A549 (cell line): ENCODE data around the gene SUSD1. TPM values are rescaled to one million over a fixed set of nuclear protein-coding genes. Genes with fewer than 3 reads are reported as not detected.
A peak's percentile ranks its signal among the peaks of the same experiment; 100 is the strongest.

Experiments used
- ATAC-seq, 2 experiments: fragments of 200-7000 bp in 1 of 2; fragments of >200 bp in 1 of 2; cut with Nextera tagmentation in 1 of 2; cut with Tn5 transposase in 1 of 2; 3 replicates each; pipeline versions ENCODE4 v1.8.0 to v1.9.1; 2018 to 2020; ENCODE audit warnings: mild to moderate bottlenecking in 1 of 2, moderate library complexity in 1 of 2
- CTCF ChIA-PET: fragments of 300-600 bp; sonication (Branson Sonifier 250); formaldehyde crosslinking; extraction: SDS; loops from one replicate; lab custom pipeline; 2021; ENCODE audit warnings: antibody characterized with exemption, inconsistent platforms; lab: Yijun Ruan, JAX
- POLR2A ChIA-PET: fragments of 350-600 bp; formaldehyde crosslinking; extraction: SDS; loops from one replicate; lab custom pipeline; 2021; ENCODE audit warnings: antibody characterized with exemption, inconsistent platforms; lab: Yijun Ruan, JAX
- DNase-seq, 2 experiments: peaks; one replicate each; pipeline versions ENCODE4 v3.0.0 to v3.0.0-alpha.2; 2011 to 2016; ENCODE audit warnings: low read depth in 1 of 2, low spot score in 1 of 2
- FAIRE-seq: peaks from 2 replicates; lab custom pipeline; 2011; peaks lifted over from hg19 to GRCh38; lab: Jason Lieb, UNC
- H3K27ac ChIP-seq, 2 experiments: fragments of >200 bp; sonication (Bioruptor Twin); formaldehyde crosslinking; 3 replicates each; pipeline ENCODE4 v1.5.1; 2016 to 2017
- H3K4me1 ChIP-seq: fragments of >200 bp; sonication (Bioruptor Twin); formaldehyde crosslinking; 3 replicates; pipeline ENCODE4 v1.6.1; 2016
- H3K4me2 ChIP-seq: fragments of >200 bp; sonication (Bioruptor Twin); formaldehyde crosslinking; 3 replicates; pipeline ENCODE4 v1.6.1; 2016
- H3K4me3 ChIP-seq: fragments of >200 bp; sonication (Bioruptor Twin); formaldehyde crosslinking; 3 replicates; pipeline ENCODE4 v1.5.1; 2016
- H3K9me3 ChIP-seq: fragments of >200 bp; sonication (Bioruptor Twin); formaldehyde crosslinking; 3 replicates; pipeline ENCODE4 v1.6.1; 2016
- ATOH8 ChIP-seq: fragments of 250-450 bp; sonication (Bioruptor Pico); IDR thresholded peaks from 2 replicates; pipeline ENCODE4 v1.5.0; 2020; ENCODE audit warnings: low read depth, mild to moderate bottlenecking, moderate library complexity
- BCL3 ChIP-seq: fragments of >200 bp; sonication (Bioruptor Twin); formaldehyde crosslinking; IDR thresholded peaks from 3 replicates; pipeline ENCODE4 v1.6.1; 2016
- BHLHE40 ChIP-seq: IDR thresholded peaks from 2 replicates; pipeline ENCODE4 v1.6.1; 2012; ENCODE audit warnings: low read depth, low read length, inconsistent platforms
- CBX8 ChIP-seq: fragments of 200-600 bp; sonication (generic); IDR thresholded peaks from 2 replicates; pipeline ENCODE4 v1.6.1; 2016
- CHD2 ChIP-seq: fragments of 150-350 bp; IDR thresholded peaks from 2 replicates; pipeline ENCODE4 v1.6.1; 2014; ENCODE audit warnings: low read length; ENCODE audit not compliant: partially characterized antibody
- CTCF ChIP-seq: fragments of >200 bp; sonication (Bioruptor Twin); formaldehyde crosslinking; IDR thresholded peaks from 3 replicates; pipeline ENCODE4 v1.5.1; 2016
- EHF ChIP-seq: fragments of 250-450 bp; sonication (Bioruptor Pico); IDR thresholded peaks from 2 replicates; pipeline ENCODE4 v1.5.0; 2020; ENCODE audit warnings: mild to moderate bottlenecking
- ELK1 ChIP-seq: fragments of 150-350 bp; IDR thresholded peaks from 2 replicates; pipeline ENCODE4 v1.6.1; 2014; ENCODE audit warnings: low read depth, mild to moderate bottlenecking, low read length
- EP300 ChIP-seq, 2 experiments: fragments of >200 bp; sonication (Bioruptor Twin); formaldehyde crosslinking; IDR thresholded peaks; 2 replicates in 1 of 2; 3 replicates in 1 of 2; pipeline ENCODE4 v1.6.1; 2016 to 2017
- FOSB ChIP-seq: fragments of 250-450 bp; sonication (Bioruptor Pico); IDR thresholded peaks from 2 replicates; pipeline ENCODE4 v1.5.0; 2020; ENCODE audit warnings: mild to moderate bottlenecking, moderate library complexity
- FOSL2 ChIP-seq, 2 experiments: fragments of 450-650 bp in 1 of 2; fragments of >200 bp in 1 of 2; sonication (Bioruptor Twin) in 1 of 2; formaldehyde crosslinking; IDR thresholded peaks; 2 replicates each; pipeline versions ENCODE4 v1.5.0 to v1.6.1; 2016 to 2020; ENCODE audit warnings: mild to moderate bottlenecking in 1 of 2, moderate library complexity in 1 of 2
- FOXS1 ChIP-seq: fragments of 250-450 bp; sonication (Bioruptor Pico); IDR thresholded peaks from 2 replicates; pipeline ENCODE4 v1.5.0; 2020; ENCODE audit warnings: mild to moderate bottlenecking, moderate library complexity
- GATA3 ChIP-seq: IDR thresholded peaks from 2 replicates; pipeline ENCODE4 v1.6.1; 2012; ENCODE audit warnings: borderline replicate concordance
- HES2 ChIP-seq: fragments of >200 bp; sonication (Bioruptor Twin); formaldehyde crosslinking; IDR thresholded peaks from 2 replicates; pipeline ENCODE4 v1.6.1; 2016
- HMGXB4 ChIP-seq: fragments of 250-450 bp; sonication (Bioruptor Pico); IDR thresholded peaks from 2 replicates; pipeline ENCODE4 v1.5.0; 2021; ENCODE audit warnings: mild to moderate bottlenecking, moderate library complexity, borderline replicate concordance
- JUN ChIP-seq, 2 experiments: fragments of >200 bp; sonication (Bioruptor Twin); formaldehyde crosslinking; IDR thresholded peaks; 2 replicates in 1 of 2; 3 replicates in 1 of 2; pipeline ENCODE4 v1.6.1; 2016 to 2017
- JUNB ChIP-seq: fragments of >200 bp; sonication (Bioruptor Twin); formaldehyde crosslinking; IDR thresholded peaks from 2 replicates; pipeline ENCODE4 v1.6.1; 2016
- KDM1A ChIP-seq: fragments of 200-600 bp; sonication (generic); IDR thresholded peaks from 2 replicates; pipeline ENCODE4 v1.6.1; 2016; ENCODE audit warnings: low read depth, mild to moderate bottlenecking
- KDM5A ChIP-seq: fragments of 200-600 bp; sonication (generic); IDR thresholded peaks from 2 replicates; pipeline ENCODE4 v1.6.1; 2016; ENCODE audit warnings: antibody characterized with exemption, mild to moderate bottlenecking
- MAX ChIP-seq: IDR thresholded peaks from 2 replicates; pipeline ENCODE4 v1.6.1; 2012
- MAZ ChIP-seq: fragments of 150-350 bp; IDR thresholded peaks from 2 replicates; pipeline ENCODE4 v1.6.1; 2014; ENCODE audit warnings: antibody characterized with exemption, low read depth, low read length, borderline replicate concordance
- NR3C1 ChIP-seq: fragments of >200 bp; sonication (Bioruptor Twin); formaldehyde crosslinking; IDR thresholded peaks from 3 replicates; pipeline ENCODE4 v1.6.1; 2017
- POLR2A ChIP-seq: IDR thresholded peaks from 2 replicates; pipeline ENCODE4 v1.6.1; 2012; ENCODE audit warnings: mild to moderate bottlenecking, low read length
- POLR2AphosphoS2 ChIP-seq: conservative IDR thresholded peaks from 2 replicates; pipeline ENCODE4 v1.6.1; 2012; ENCODE audit warnings: low read length, improper control_type of control experiment, inconsistent platforms
- RARB ChIP-seq: fragments of 250-450 bp; sonication (Bioruptor Pico); IDR thresholded peaks from 2 replicates; pipeline ENCODE4 v1.8.0; 2021; ENCODE audit warnings: mild to moderate bottlenecking, moderate library complexity
- RCOR1 ChIP-seq: fragments of 150-350 bp; IDR thresholded peaks from 2 replicates; pipeline ENCODE4 v1.6.1; 2014; ENCODE audit warnings: antibody characterized with exemption, low read length, low read depth
- TFCP2L1 ChIP-seq: fragments of 250-450 bp; sonication (Bioruptor Pico); IDR thresholded peaks from 2 replicates; pipeline ENCODE4 v1.5.0; 2021; ENCODE audit warnings: mild to moderate bottlenecking
- TP53 ChIP-seq: fragments of 250-450 bp; sonication (Bioruptor Pico); IDR thresholded peaks from 2 replicates; pipeline ENCODE4 v1.5.0; 2021; ENCODE audit warnings: mild to moderate bottlenecking, moderate library complexity
- USF2 ChIP-seq: fragments of 450-650 bp; IDR thresholded peaks from 2 replicates; pipeline ENCODE4 v1.6.1; 2014; ENCODE audit warnings: antibody characterized with exemption
- ZC3H11A ChIP-seq: fragments of 450-650 bp; IDR thresholded peaks from 2 replicates; pipeline ENCODE4 v1.6.1; 2014; ENCODE audit warnings: antibody characterized with exemption, mild to moderate bottlenecking
- ZFP36 ChIP-seq: fragments of 450-650 bp; IDR thresholded peaks from 2 replicates; pipeline ENCODE4 v1.6.1; 2014; ENCODE audit warnings: borderline replicate concordance; ENCODE audit not compliant: partially characterized antibody
- ZSCAN20 ChIP-seq: fragments of 250-450 bp; sonication (Bioruptor Pico); IDR thresholded peaks from 2 replicates; pipeline ENCODE4 v1.8.0; 2022; ENCODE audit warnings: mild to moderate bottlenecking, moderate library complexity
- WGBS: methylation state at CpG from one replicate; pipeline ENCODE4 v1.1.6; 2017; ENCODE audit errors: missing lambda C conversion rate; 5-methylcytosine and 5-hydroxymethylcytosine counted together
- polyA plus RNA-seq, 4 experiments: library from polyadenylated mRNA; depleted of rRNA in 3 of 4; stranded (reverse); fragments of >200 nt; fragmentation: RNase III in 1 of 4; extraction: RNeasy Plus Mini Kit Qiagen cat#74134 plus additional on column Dnase treatment in 1 of 4; gene quantifications; 2 replicates in 3 of 4; 3 replicates in 1 of 4; pipeline ENCODE4 v1.2.3, GENCODE V29; 2011 to 2017

SUSD1 gene
- polyA plus RNA-seq, 2 of the 4 experiments (the other 2 are of a cell fraction), result 15.7 to 18.6 TPM

GRCh38 chr9:112012026-112012902 is 162.8 kb downstream of the SUSD1 start:
- ChIA-PET CTCF (interaction anchor here (0.6 to 3.7 kb wide), 14 partner anchors 9 to 414 kb away, joined by 3 to 20 read pairs (median 4); no protein-coding TSS in a partner anchor), POLR2A (interaction anchor here (0.5 to 2.0 kb wide), 5 partner anchors 10 to 656 kb away, joined by 3 to 15 read pairs (median 3); partner anchors contain the start of genes DNAJC25 and UGCG)
- H3K4me1 ChIP-seq, result peaks cover 38% of the 10 kb centered on the region
- WGBS, result 11% methylated on average over 4 of the region's 4 CpGs
- H3K9me3 ChIP-seq, result no peaks in the 10 kb centered on the region
- DNase-seq, result peak; percentile 76 to 87
- ATAC-seq, result peak; percentile 95 to 96
- peak overlapping the region; percentile 74 for H3K4me2 ChIP-seq
- H3K4me3 ChIP-seq, result no peak overlapping the region
- H3K27ac ChIP-seq, result peak overlapping the region; percentile 91
- peak; percentile 49 for FAIRE-seq
- TF ChIP-seq CTCF (no peak), HES2 (no peak), NR3C1 (no peak), HMGXB4 (CRISPR knock-in tag) (no peak), RCOR1 (no peak), EP300 (IDR thresholded peaks at IDR 0.05) (0 out of 5 replicates have a peak, but pooled peaks of 1 of the 2 experiments have one; percentile 25), CBX8 (no peak), ZFP36 (no peak), KDM5A (no peak), TFCP2L1 (CRISPR knock-in tag) (no peak), POLR2AphosphoS2 (no peak), JUNB (peak; percentile 83), BCL3 (no peak), ZSCAN20 (CRISPR knock-in tag) (no peak), FOSB (no peak), USF2 (no peak), MAX (peak; percentile 59), BHLHE40 (no peak), MAZ (0 out of 2 replicates have a peak, but pooled peaks have one; percentile 15), FOXS1 (CRISPR knock-in tag) (peak; percentile 65; the same call in 1 of the 2 replicates), EHF (CRISPR knock-in tag) (no peak), RARB (CRISPR knock-in tag) (no peak), KDM1A (no peak), POLR2A (no peak), FOSL2 (IDR thresholded peaks at IDR 0.05) (peak; percentile 56; the same call in 1 of the 2 replicates), FOSL2 (CRISPR knock-in tag; IDR thresholded peaks at IDR 0.05) (peak; percentile 92), ATOH8 (CRISPR knock-in tag) (peak; percentile 18; the same call in 1 of the 2 replicates), ZC3H11A (no peak), CHD2 (peak; percentile 14), ELK1 (no peak), TP53 (CRISPR knock-in tag) (no peak), GATA3 (peak; percentile 63; the same call in 1 of the 2 replicates), JUN (IDR thresholded peaks at IDR 0.05) (peak; percentile 40 to 55; a peak in 2 of 5 replicates)
